Measurements from ENCODE around the gene GSE1. TPM values are rescaled to one million over a fixed set of nuclear protein-coding genes. Genes with fewer than 3 reads are reported as not detected.

The GSE1 gene
- total RNA-seq, 1 donor from 2014 or later: 87.2 TPM

GRCh38 chr16:85652431-85653221 lies 39.5 kb downstream of the GSE1 start:
- no peak for TF ChIP-seq CTCF (IDR thresholded peaks at IDR 0.05)
- intact Hi-C loops (cut with DNase I): no loop called here
- no peak overlapping the region for H3K27ac ChIP-seq
- peaks cover 6% of the 10 kb centered on the region for H3K4me1 ChIP-seq
- DNase-seq (peak; percentile 80), ATAC-seq (peak; percentile 43)
- H3K9me3 ChIP-seq: no peaks in the 10 kb centered on the region
- H3K36me3 ChIP-seq: peaks cover 57% of the 10 kb centered on the region
- no peaks in the 10 kb centered on the region for H3K27me3 ChIP-seq
- H3K4me3 ChIP-seq: no peak overlapping the region

DNA sequence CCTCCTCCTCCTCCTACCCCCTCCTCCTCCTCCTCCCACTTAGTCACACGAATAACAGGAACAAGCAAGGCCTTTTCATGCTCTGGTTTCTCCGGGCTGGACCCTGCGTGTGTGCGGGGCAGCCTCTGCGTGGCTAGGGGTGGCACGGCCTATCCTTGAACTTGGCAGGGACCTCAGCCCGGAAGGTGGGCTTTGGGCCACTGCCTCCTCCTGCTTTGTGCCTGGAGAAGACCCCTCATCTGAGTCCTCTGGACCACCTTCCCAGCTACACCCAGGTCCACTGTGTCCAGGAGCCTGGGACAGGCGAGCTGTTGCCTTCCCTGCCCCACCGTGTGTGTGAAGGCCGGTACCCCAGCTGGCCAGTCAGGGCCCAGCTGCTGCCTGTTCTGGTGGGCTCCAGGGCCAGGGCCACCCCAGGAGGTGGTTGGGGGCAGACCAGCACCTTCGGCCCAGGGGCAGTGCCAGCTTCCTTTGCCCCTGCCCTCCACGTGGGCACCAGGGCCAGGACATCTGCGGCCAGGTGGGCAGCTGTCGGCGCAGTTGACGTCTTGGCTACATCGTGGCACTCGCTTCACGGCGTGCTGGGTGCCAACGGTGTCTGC lies 40.3 kb downstream of the GSE1 start:
- Histone ChIP-seq H3K27ac (peak overlapping the region; percentile 36), H3K9me3 (no peaks in the 10 kb centered on the region), H3K4me3 (no peak overlapping the region), H3K27me3 (no peaks in the 10 kb centered on the region), H3K36me3 (peaks cover 65% of the 10 kb centered on the region), H3K4me1 (peaks cover 6% of the 10 kb centered on the region)
- DNase-seq (no peak), ATAC-seq (no peak)
- no peak for TF ChIP-seq CTCF (IDR thresholded peaks at IDR 0.05)
- intact Hi-C loops (cut with DNase I): no loop called here

GRCh38 chr16:85654251-85655095 lies 41.4 kb downstream of the GSE1 start:
- no peaks in the 10 kb centered on the region for H3K27me3 ChIP-seq
- ATAC-seq (no peak), DNase-seq (no peak)
- no peaks in the 10 kb centered on the region for H3K9me3 ChIP-seq
- H3K27ac ChIP-seq: no peak overlapping the region
- intact Hi-C loops (cut with DNase I): no loop called here
- TF ChIP-seq CTCF (IDR thresholded peaks at IDR 0.05): no peak
- H3K4me1 ChIP-seq: peaks cover 6% of the 10 kb centered on the region
- no peak overlapping the region for H3K4me3 ChIP-seq
- peaks cover 67% of the 10 kb centered on the region for H3K36me3 ChIP-seq

- Histone ChIP-seq H3K4me1 (peaks cover 6% of the 10 kb centered on the region), H3K36me3 (peaks cover 66% of the 10 kb centered on the region), H3K4me3 (no peak overlapping the region), H3K27me3 (no peaks in the 10 kb centered on the region), H3K9me3 (no peaks in the 10 kb centered on the region), H3K27ac (no peak overlapping the region)
- DNase-seq: no peak
- no peak for TF ChIP-seq CTCF (IDR thresholded peaks at IDR 0.05)
- intact Hi-C loops (cut with DNase I): no loop called here
- no peak for ATAC-seq
These were observed 42.4 kb downstream of the GSE1 start for GRCh38 chr16:85655216-85656129.

Data from upper lobe of right lung (tissue), 1 donor.